Subcutaneous abdominal adipose tissue (tissue), 5 donors: ENCODE measurements around the gene TNS3.

Source experiments
- H3K27ac ChIP-seq: one replicate; pipeline ENCODE4 v1.7.0; 2013; ENCODE audit warnings: low read depth, mild to moderate bottlenecking, inconsistent platforms, low read length, moderate library complexity
- H3K27me3 ChIP-seq, 5 donors: one replicate each; pipeline ENCODE4 v1.7.0; 2013; ENCODE audit warnings: low read length in 5 of 5, inconsistent platforms in 1 of 5; ENCODE audit not compliant: control insufficient read depth in 5 of 5, insufficient read depth in 4 of 5
- H3K36me3 ChIP-seq, 5 donors: one replicate each; pipeline ENCODE4 v1.7.0; 2013; ENCODE audit warnings: low read length in 5 of 5; ENCODE audit not compliant: control insufficient read depth in 5 of 5, insufficient read depth in 5 of 5
- H3K4me1 ChIP-seq, 5 donors: one replicate each; pipeline ENCODE4 v1.7.0; 2013; ENCODE audit warnings: low read length in 5 of 5, mild to moderate bottlenecking in 3 of 5, moderate library complexity in 1 of 5; ENCODE audit not compliant: control insufficient read depth in 5 of 5, insufficient read depth in 5 of 5
- H3K4me3 ChIP-seq, 5 donors: one replicate each; pipeline ENCODE4 v1.7.0; 2013; ENCODE audit warnings: low read length in 5 of 5, low read depth in 1 of 5
- H3K9ac ChIP-seq, 5 donors: one replicate each; pipeline ENCODE4 v1.7.0; 2013; ENCODE audit warnings: low read length in 5 of 5, mild to moderate bottlenecking in 4 of 5, moderate library complexity in 3 of 5
- H3K9me3 ChIP-seq, 5 donors: one replicate each; pipeline ENCODE4 v1.7.0; 2013; ENCODE audit warnings: low read length in 5 of 5; ENCODE audit not compliant: control insufficient read depth in 5 of 5
- donor health status: healthy.
- donor health status: healthy.
- donor health status: healthy.
- donor health status: healthy.
- donor health status: healthy.

TNS3 gene

DNA sequence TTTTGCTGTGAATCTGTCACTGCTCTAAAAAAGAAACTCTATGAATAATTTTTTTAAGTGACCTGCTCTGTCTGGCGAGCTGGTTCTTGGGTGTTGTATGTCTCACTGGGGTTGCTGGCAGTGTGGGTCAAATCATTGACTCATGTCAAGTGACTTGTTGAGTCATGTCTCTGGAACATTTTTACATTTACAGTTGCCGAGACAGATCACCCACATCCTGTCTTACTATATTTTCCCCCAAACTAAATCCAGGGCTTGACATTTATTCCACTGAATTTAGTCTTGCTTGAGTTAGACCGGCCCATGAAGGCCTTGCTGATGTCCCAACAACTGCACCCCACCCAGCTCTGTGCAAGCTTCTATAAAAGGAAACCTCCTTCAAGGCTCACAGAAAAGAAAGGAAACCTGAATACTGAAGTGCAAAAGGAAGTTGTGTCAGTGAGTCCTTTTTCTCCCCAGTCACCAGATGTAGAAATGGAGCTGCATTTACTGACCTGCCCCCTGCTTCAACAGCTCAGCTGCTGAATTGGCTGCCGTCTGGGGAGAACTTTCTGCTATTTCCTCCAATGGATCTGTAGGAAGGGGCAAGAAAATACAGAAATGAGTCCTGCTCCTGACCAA, 290.3 kb downstream of the TNS3 start:
- Histone ChIP-seq H3K4me1 (peaks cover 0 to 24% (median 17%) of the 10 kb centered on the region in 5 donors), H3K27ac (peak overlapping the region; percentile 56), H3K9ac (no peak overlapping the region), H3K4me3 (no peak overlapping the region), H3K9me3 (no peaks in the 10 kb centered on the region), H3K36me3 (peaks cover 30 to 88% (median 56%) of the 10 kb centered on the region in 5 donors), H3K27me3 (no peaks in the 10 kb centered on the region)

DNA sequence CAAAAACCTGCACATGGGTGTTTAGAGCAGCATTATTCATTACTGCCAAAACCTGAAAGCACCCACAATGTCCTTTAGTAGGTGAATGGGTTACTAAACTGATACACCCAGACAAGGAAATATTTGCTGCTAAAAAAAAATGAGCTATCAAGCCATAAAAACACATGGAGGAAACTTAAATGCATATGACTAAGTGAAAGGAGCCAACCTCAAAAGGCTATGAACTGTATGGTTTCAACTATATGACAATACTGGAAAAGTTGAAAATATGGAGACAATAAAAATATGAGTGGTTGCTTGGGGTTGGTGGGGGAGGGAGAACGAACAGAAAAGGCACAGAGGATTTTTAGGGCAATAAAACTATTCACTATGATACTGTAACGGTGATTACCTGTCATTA, 291.0 kb downstream of the TNS3 start:
- no peaks in the 10 kb centered on the region for H3K9me3 ChIP-seq
- peaks cover 24 to 87% (median 53%) of the 10 kb centered on the region in 5 donors for H3K36me3 ChIP-seq
- H3K27me3 ChIP-seq: no peaks in the 10 kb centered on the region
- peaks cover 2 to 27% (median 23%) of the 10 kb centered on the region in 5 donors for H3K4me1 ChIP-seq
- no peak overlapping the region for H3K27ac ChIP-seq
- no peak overlapping the region for H3K4me3 ChIP-seq
- H3K9ac ChIP-seq: no peak overlapping the region

DNA sequence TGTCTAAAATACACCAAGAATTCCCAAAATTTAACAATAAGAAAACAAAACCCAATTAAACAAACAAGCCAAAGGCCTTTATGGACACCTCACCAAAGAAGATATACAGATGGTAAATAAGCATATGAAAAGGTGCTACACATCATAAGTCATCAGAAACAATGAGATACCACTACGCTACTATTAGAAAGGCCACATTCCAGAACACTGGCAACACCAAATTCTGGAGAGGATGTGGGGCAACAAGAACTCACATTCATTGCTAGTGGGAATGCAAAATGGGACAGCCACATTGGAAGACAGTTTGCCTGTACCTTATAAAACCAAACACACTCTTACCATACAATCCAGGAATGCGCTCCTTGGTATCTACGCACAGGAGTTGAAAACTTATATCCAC, 291.4 kb downstream of the TNS3 start:
- Histone ChIP-seq H3K27me3 (no peaks in the 10 kb centered on the region), H3K4me3 (no peak overlapping the region), H3K9ac (no peak overlapping the region), H3K4me1 (peaks cover 6 to 31% (median 27%) of the 10 kb centered on the region in 5 donors), H3K9me3 (no peaks in the 10 kb centered on the region), H3K36me3 (peaks cover 23 to 87% (median 49%) of the 10 kb centered on the region in 5 donors), H3K27ac (no peak overlapping the region)

DNA sequence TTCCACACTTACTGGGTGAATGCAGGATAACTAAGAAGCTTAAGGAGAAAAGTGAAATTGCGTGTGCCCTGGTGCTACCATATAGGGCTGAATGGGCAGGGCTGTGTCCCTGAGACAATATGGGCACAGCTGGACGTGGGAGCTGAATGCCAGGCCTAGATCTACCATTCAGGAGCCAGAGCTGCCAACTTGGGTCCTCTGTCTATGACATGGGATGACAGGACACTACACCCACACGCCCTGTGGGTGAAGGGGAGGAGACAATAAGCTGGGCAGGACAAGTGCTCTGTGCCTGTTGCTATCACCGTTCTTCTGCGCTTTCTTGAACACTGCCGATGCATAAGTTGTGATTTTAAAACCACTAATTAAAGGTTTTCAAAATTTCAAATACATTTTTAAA, 293.9 kb downstream of the TNS3 start:
- no peak overlapping the region for H3K4me3 ChIP-seq
- H3K4me1 ChIP-seq: peaks cover 6 to 17% (median 10%) of the 10 kb centered on the region in 5 donors
- no peaks in the 10 kb centered on the region for H3K27me3 ChIP-seq
- H3K27ac ChIP-seq: no peak overlapping the region
- no peaks in the 10 kb centered on the region for H3K9me3 ChIP-seq
- no peak overlapping the region for H3K9ac ChIP-seq
- H3K36me3 ChIP-seq: peaks cover 22 to 89% (median 62%) of the 10 kb centered on the region in 5 donors

DNA sequence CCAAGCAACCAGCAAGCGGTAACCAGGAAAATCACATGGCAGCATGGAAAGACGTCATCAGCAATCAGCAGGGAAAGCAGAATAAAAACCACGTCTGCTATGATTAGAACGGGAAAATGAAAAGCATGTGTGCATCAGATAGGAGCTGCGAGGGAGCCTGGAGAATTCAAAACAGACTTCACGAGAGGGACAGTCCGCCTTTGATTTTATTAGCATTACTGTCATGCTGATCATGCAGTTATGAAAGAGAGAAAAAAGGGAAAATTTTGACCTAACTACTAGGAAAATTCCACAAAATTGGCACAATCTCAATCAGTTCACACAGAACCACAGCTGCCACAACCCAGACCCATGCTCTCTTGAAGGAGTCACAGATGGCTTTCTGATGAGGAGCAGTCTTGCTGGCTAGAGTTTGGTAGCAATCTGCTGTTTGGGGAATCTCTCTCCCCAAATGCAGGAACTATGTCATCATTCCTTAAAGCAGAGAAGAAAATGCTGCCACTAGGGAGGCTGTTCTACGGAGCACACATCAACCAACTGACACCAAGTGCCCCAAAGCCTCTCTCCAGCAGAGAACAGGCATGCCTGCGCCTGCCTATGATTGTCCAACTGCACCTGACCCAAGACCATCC, 295.9 kb downstream of the TNS3 start:
- Histone ChIP-seq H3K27me3 (no peaks in the 10 kb centered on the region), H3K9ac (no peak overlapping the region), H3K4me3 (no peak overlapping the region), H3K27ac (peak overlapping the region; percentile 51), H3K36me3 (peaks cover 19 to 90% (median 64%) of the 10 kb centered on the region in 5 donors), H3K4me1 (peaks cover 5 to 14% (median 6%) of the 10 kb centered on the region in 5 donors), H3K9me3 (no peaks in the 10 kb centered on the region)

DNA sequence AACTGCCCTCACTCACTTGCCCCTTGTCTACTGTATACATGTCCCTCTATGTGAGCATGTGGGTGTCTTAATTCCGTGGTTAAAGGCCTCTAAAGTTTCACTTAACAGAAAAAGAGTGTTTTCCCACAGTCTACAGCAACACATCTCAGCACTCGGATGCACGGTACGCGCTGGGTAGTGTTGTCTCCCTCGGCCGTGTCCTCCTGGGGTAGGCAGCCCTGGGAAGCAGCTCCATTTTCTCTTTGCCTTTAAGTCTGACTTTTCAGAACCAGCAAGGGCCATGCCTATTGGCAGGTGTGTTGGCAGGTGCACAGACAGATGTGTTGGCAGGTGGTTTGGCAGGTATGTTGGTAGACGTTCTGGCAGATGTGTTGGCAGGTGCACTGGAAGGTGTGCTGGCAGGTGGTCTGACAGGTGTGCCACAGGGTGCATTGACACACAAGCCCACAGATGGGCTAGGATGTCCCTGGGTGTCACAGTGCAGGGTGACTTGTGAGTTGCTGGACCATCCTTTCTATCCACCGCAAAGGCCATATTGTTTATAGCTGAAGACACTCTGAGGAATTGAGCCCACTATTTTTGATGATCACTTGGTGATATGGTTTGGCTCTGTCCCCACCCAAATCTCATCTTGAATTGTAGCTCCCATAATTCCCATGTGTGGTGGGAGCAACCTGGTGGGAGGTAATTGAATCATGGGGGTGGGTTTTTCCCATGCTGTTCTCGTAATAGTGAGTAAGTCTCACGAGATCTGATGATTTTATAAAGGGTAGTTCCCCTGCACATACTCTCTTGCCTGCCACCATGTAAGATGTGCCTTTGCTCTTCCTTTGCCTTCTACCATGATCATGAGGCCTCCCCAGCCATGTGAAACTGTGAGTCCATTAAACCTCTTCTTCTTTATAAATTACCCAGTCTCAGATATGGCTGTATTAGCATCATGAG, 296.9 kb downstream of the TNS3 start:
- Histone ChIP-seq H3K36me3 (peaks cover 10 to 89% (median 66%) of the 10 kb centered on the region in 5 donors), H3K27ac (peak overlapping the region; percentile 51)

DNA sequence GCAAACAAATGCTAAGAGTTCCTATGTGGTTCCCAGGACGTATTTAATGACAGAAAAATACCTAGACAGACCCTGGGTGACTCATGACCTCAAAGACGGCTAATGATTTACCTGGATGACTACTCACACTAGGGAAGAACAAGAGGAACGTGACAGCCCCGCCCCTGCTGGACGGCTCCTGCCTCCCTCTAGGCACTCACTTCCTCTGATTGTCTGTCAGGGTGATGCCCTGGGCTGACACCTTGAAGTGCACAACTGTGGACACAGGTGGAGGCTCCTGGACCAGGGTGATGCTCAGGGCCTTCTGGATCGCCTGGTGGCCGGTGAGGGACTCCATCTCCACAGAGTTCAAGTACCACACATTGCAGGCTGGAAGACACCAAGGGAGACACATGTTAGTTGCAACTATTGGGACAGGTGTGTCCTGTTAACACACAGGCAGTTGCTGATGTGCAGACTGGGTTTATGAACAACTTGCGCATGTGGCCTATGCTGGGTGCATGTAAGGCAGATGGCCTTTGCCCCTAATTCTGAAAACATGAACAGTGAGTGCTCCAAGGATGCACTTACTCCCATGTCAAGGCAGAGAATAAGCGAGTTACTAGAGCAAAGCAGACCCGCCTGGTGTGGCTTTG, 298.3 kb downstream of the TNS3 start:
- H3K9me3 ChIP-seq: no peaks in the 10 kb centered on the region
- no peaks in the 10 kb centered on the region for H3K27me3 ChIP-seq
- H3K9ac ChIP-seq: no peak overlapping the region
- H3K4me3 ChIP-seq: no peak overlapping the region
- no peak overlapping the region for H3K27ac ChIP-seq
- H3K36me3 ChIP-seq: peaks cover 6 to 88% (median 70%) of the 10 kb centered on the region in 5 donors
- H3K4me1 ChIP-seq: peaks cover 5 to 14% (median 6%) of the 10 kb centered on the region in 5 donors

More for the DNA sequence above, 296.9 kb downstream of the TNS3 start:
- H3K9ac ChIP-seq: no peak overlapping the region
- H3K4me1 ChIP-seq: peaks cover 5 to 14% (median 6%) of the 10 kb centered on the region in 5 donors
- H3K9me3 ChIP-seq: no peaks in the 10 kb centered on the region
- no peak overlapping the region for H3K4me3 ChIP-seq
- no peaks in the 10 kb centered on the region for H3K27me3 ChIP-seq

DNA sequence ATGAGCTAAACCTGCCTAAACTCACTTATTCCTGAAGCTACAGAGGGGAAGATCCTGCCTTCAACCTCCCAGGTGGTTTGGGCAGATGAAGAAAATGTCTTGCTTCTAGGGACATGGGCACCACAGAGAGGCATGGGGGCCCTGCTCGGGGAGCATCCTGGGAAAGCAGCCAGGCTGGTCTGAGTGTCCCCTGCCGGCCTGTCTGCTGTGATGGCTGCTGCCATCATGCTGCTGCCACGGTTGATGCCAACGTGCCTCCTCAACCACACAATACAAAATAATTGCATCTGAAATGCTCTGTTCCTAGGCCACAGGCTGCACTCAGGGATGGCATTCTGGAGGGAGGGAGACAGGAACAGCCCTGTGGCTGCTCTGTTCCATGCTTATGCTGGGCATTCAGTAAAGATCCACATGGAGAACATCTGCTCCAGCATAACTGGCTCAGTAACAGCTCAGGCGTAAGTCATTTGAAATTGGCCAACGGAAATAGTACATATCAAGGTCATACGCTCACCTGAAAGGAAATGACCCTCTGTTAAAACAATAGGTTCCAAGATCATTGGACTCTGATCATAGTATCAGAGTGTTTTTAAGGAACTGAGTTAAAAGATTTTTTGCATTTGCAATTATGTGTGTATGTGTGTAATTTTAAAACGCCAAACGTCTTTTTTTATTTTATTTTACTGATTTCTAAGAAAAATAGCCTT, 299.0 kb downstream of the TNS3 start:
- Histone ChIP-seq H3K27me3 (no peaks in the 10 kb centered on the region), H3K36me3 (peaks cover 6 to 88% (median 70%) of the 10 kb centered on the region in 5 donors), H3K4me3 (no peak overlapping the region), H3K4me1 (peaks cover 5 to 14% (median 6%) of the 10 kb centered on the region in 5 donors), H3K27ac (no peak overlapping the region), H3K9ac (no peak overlapping the region), H3K9me3 (no peaks in the 10 kb centered on the region)

DNA sequence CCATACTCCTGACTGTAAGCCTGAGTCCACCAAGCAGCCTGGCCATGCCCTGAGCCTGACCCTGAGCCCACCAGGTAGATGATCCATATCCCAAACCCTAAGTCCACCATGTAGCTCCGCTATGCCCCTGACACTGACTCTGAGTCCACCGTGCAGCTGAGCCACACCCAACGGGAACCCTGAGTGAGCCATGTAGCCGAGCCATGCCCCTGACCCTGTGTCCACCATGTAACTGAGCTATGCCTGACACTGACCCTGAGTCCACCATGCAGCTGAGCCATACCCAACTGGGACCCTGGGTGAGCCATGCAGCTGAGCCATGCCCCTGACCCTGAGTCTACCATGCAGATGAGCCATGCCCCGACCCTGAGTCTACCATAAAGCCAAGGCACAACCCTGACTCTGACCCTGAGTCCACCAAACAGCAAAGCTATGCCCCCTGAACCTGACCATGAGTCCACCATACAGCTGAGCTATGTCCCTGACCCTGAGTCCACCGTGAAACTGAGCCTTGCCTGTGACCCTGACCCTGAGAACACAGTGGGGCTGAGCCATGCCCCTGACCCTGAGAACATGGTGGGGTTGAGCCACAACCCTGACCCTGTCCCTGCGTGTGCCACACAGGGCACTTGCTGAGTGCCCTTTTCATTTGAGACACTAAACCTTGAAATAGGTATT, 299.8 kb downstream of the TNS3 start:
- H3K4me3 ChIP-seq: no peak overlapping the region
- no peak overlapping the region for H3K27ac ChIP-seq
- no peaks in the 10 kb centered on the region for H3K9me3 ChIP-seq
- peaks cover 5 to 14% (median 6%) of the 10 kb centered on the region in 5 donors for H3K4me1 ChIP-seq
- H3K27me3 ChIP-seq: no peaks in the 10 kb centered on the region
- peaks cover 6 to 89% (median 73%) of the 10 kb centered on the region in 5 donors for H3K36me3 ChIP-seq
- H3K9ac ChIP-seq: no peak overlapping the region
